Measurements from ENCODE around the gene PHYKPL. TPM values are rescaled to one million over a fixed set of nuclear protein-coding genes. Genes with fewer than 3 reads are reported as not detected.

The PHYKPL gene
- total RNA-seq (2021) (30.9 to 41.7 TPM (median 31.7 TPM) in 3 replicates), Bru-seq, nascent RNA (percentile 77 among the genes with signal in this experiment)
- long read RNA-seq, experiment 1, transcript PHYKPL-201 (13 exons, 2,038 nt), result major isoform, 23 of 71 reads
- long read RNA-seq, experiment 1, transcript PHYKPL-205 (4 exons, 824 nt), result minor isoform, 8 of 71 reads
- long read RNA-seq, experiment 1, partial matches to known transcripts, result 7 of 71 reads
- long read RNA-seq, experiment 1, other reads (novel, unspliced or antisense), result 32 of 71 reads
- long read RNA-seq, experiment 2, partial matches to known transcripts, result 2 of 15 reads
- long read RNA-seq, experiment 2, other reads (novel, unspliced or antisense), result 9 of 15 reads
- long read RNA-seq, experiment 3, partial matches to known transcripts, result 3 of 4 reads
- long read RNA-seq, experiment 3, other reads (novel, unspliced or antisense), result 1 of 4 reads

DNA sequence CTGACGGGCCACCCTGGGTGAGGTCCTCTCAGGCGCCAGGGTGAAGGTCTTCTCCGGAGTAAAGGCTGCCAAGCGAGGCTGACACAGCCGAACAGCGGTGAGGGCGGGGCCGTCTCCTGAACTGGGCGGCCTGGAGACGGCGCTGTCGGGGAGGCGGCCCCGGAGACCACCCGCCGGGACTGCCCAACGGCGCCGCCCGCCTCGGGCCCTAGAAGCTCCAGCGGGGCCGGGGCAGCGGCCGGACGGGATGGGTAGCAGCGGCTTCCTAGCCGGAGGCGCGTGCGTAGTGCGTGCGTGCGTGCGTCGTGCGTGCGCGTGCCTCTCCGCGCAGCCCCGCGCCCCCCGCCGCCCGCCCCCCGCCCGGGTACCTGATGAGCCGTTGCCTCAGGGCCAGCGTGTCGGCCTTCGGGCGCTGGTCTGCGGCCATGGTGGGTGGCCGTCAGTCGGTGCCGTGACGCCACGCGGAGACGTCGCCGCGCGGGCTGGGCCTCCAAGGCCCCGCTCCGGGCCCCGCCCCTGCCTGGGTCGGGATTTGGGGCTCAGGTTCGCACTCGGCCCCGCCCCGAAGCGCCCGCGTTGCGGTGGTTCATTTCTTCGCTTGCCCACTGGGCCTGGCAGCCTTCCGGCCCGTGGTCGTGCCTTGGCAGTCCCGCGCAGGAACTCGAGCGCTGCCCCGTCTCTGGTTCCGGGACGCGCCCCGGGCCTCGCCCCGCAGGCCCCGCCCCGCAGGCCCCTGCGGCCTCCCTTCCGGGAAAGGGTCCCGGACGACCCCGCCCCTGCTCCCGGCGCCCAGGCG, at the start of gene PHYKPL:
Gene PHYKPL (minus strand): TSS at position 679 of the 796 bp plus-strand sequence. CDS start 252 bp downstream, at position 427.
- ChIA-PET CTCF (interaction anchor here (0.5 to 1.5 kb wide), 10 partner anchors 9 to 600 kb away, joined by 3 to 6 read pairs (median 4); partner anchors contain the start of genes COL23A1 and HNRNPAB), POLR2A (interaction anchor here (0.5 kb wide), 1 partner anchor 13 kb away, joined by 4 read pairs; no protein-coding TSS in a partner anchor)
- peak within 1 kb of the TSS; percentile 78 for H3K4me3 Mint-ChIP-seq
- no peak for TF ChIP-seq ZNF317 (CRISPR knock-in tag; IDR thresholded peaks at IDR 0.05; ENCODE audit: borderline replicate concordance, low read depth)
- TF ChIP-seq, protein P1, sequence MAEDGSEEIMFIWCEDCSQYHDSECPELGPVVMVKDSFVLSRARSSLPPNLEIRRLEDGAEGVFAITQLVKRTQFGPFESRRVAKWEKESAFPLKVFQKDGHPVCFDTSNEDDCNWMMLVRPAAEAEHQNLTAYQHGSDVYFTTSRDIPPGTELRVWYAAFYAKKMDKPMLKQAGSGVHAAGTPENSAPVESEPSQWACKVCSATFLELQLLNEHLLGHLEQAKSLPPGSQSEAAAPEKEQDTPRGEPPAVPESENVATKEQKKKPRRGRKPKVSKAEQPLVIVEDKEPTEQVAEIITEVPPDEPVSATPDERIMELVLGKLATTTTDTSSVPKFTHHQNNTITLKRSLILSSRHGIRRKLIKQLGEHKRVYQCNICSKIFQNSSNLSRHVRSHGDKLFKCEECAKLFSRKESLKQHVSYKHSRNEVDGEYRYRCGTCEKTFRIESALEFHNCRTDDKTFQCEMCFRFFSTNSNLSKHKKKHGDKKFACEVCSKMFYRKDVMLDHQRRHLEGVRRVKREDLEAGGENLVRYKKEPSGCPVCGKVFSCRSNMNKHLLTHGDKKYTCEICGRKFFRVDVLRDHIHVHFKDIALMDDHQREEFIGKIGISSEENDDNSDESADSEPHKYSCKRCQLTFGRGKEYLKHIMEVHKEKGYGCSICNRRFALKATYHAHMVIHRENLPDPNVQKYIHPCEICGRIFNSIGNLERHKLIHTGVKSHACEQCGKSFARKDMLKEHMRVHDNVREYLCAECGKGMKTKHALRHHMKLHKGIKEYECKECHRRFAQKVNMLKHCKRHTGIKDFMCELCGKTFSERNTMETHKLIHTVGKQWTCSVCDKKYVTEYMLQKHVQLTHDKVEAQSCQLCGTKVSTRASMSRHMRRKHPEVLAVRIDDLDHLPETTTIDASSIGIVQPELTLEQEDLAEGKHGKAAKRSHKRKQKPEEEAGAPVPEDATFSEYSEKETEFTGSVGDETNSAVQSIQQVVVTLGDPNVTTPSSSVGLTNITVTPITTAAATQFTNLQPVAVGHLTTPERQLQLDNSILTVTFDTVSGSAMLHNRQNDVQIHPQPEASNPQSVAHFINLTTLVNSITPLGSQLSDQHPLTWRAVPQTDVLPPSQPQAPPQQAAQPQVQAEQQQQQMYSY (CRISPR knock-in tag; IDR thresholded peaks at IDR 0.05), result 0 out of 2 replicates have a peak, but pooled peaks have one; percentile 6
- TF ChIP-seq GABPB1 (CRISPR knock-in tag; IDR thresholded peaks at IDR 0.05), result peak; percentile 53
- TF ChIP-seq, protein P2, sequence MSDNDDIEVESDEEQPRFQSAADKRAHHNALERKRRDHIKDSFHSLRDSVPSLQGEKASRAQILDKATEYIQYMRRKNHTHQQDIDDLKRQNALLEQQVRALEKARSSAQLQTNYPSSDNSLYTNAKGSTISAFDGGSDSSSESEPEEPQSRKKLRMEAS (CRISPR knock-in tag; IDR thresholded peaks at IDR 0.05), result peak; percentile 37; the same call in 1 of the 2 replicates
- peak; percentile 82; the same call in 1 of the 2 replicates for TF ChIP-seq ETV6 (CRISPR knock-in tag; IDR thresholded peaks at IDR 0.05)
- no peak for TF ChIP-seq IRF2 (CRISPR knock-in tag; IDR thresholded peaks at IDR 0.05; ENCODE audit: borderline replicate concordance, low read depth)
- TF ChIP-seq GTF2I (CRISPR knock-in tag; conservative IDR thresholded peaks at IDR 0.05), result no peak
- TF ChIP-seq, protein P3, sequence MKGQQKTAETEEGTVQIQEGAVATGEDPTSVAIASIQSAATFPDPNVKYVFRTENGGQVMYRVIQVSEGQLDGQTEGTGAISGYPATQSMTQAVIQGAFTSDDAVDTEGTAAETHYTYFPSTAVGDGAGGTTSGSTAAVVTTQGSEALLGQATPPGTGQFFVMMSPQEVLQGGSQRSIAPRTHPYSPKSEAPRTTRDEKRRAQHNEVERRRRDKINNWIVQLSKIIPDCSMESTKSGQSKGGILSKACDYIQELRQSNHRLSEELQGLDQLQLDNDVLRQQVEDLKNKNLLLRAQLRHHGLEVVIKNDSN (CRISPR knock-in tag; IDR thresholded peaks at IDR 0.05), result no peak
- TF ChIP-seq, protein P4, sequence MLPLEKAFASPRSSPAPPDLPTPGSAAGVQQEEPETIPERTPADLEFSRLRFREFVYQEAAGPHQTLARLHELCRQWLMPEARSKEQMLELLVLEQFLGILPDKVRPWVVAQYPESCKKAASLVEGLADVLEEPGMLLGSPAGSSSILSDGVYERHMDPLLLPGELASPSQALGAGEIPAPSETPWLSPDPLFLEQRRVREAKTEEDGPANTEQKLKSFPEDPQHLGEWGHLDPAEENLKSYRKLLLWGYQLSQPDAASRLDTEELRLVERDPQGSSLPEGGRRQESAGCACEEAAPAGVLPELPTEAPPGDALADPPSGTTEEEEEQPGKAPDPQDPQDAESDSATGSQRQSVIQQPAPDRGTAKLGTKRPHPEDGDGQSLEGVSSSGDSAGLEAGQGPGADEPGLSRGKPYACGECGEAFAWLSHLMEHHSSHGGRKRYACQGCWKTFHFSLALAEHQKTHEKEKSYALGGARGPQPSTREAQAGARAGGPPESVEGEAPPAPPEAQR (CRISPR knock-in tag; IDR thresholded peaks at IDR 0.05), result no peak
- TF ChIP-seq, protein P5, sequence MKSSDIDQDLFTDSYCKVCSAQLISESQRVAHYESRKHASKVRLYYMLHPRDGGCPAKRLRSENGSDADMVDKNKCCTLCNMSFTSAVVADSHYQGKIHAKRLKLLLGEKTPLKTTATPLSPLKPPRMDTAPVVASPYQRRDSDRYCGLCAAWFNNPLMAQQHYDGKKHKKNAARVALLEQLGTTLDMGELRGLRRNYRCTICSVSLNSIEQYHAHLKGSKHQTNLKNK (CRISPR knock-in tag; IDR thresholded peaks at IDR 0.05), result no peak
- TF ChIP-seq, protein P6, sequence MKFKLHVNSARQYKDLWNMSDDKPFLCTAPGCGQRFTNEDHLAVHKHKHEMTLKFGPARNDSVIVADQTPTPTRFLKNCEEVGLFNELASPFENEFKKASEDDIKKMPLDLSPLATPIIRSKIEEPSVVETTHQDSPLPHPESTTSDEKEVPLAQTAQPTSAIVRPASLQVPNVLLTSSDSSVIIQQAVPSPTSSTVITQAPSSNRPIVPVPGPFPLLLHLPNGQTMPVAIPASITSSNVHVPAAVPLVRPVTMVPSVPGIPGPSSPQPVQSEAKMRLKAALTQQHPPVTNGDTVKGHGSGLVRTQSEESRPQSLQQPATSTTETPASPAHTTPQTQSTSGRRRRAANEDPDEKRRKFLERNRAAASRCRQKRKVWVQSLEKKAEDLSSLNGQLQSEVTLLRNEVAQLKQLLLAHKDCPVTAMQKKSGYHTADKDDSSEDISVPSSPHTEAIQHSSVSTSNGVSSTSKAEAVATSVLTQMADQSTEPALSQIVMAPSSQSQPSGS (CRISPR knock-in tag; IDR thresholded peaks at IDR 0.05; ENCODE audit: borderline replicate concordance, low read depth), result no peak
- TF ChIP-seq, protein P7, sequence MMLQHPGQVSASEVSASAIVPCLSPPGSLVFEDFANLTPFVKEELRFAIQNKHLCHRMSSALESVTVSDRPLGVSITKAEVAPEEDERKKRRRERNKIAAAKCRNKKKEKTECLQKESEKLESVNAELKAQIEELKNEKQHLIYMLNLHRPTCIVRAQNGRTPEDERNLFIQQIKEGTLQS (CRISPR knock-in tag; conservative IDR thresholded peaks at IDR 0.05), result no peak
- no peak for TF ChIP-seq NFE2L1 (CRISPR knock-in tag; IDR thresholded peaks at IDR 0.05)
- no peak for TF ChIP-seq NR3C1 (CRISPR knock-in tag; conservative IDR thresholded peaks at IDR 0.05; ENCODE audit: low read depth)
- no peak for TF ChIP-seq JUN (CRISPR knock-in tag; IDR thresholded peaks at IDR 0.05)
- TF ChIP-seq NFATC4 (CRISPR knock-in tag; IDR thresholded peaks at IDR 0.05), result no peak
- TF ChIP-seq, protein P8, sequence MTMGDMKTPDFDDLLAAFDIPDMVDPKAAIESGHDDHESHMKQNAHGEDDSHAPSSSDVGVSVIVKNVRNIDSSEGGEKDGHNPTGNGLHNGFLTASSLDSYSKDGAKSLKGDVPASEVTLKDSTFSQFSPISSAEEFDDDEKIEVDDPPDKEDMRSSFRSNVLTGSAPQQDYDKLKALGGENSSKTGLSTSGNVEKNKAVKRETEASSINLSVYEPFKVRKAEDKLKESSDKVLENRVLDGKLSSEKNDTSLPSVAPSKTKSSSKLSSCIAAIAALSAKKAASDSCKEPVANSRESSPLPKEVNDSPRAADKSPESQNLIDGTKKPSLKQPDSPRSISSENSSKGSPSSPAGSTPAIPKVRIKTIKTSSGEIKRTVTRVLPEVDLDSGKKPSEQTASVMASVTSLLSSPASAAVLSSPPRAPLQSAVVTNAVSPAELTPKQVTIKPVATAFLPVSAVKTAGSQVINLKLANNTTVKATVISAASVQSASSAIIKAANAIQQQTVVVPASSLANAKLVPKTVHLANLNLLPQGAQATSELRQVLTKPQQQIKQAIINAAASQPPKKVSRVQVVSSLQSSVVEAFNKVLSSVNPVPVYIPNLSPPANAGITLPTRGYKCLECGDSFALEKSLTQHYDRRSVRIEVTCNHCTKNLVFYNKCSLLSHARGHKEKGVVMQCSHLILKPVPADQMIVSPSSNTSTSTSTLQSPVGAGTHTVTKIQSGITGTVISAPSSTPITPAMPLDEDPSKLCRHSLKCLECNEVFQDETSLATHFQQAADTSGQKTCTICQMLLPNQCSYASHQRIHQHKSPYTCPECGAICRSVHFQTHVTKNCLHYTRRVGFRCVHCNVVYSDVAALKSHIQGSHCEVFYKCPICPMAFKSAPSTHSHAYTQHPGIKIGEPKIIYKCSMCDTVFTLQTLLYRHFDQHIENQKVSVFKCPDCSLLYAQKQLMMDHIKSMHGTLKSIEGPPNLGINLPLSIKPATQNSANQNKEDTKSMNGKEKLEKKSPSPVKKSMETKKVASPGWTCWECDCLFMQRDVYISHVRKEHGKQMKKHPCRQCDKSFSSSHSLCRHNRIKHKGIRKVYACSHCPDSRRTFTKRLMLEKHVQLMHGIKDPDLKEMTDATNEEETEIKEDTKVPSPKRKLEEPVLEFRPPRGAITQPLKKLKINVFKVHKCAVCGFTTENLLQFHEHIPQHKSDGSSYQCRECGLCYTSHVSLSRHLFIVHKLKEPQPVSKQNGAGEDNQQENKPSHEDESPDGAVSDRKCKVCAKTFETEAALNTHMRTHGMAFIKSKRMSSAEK (CRISPR knock-in tag; IDR thresholded peaks at IDR 0.05; ENCODE audit: borderline replicate concordance), result no peak
- TF ChIP-seq TEAD1 (CRISPR knock-in tag; IDR thresholded peaks at IDR 0.05), result no peak; the same call in 1 of the 2 replicates
- no peak for TF ChIP-seq SMAD4 (CRISPR knock-in tag; IDR thresholded peaks at IDR 0.05)
- TF ChIP-seq GRHL2 (CRISPR knock-in tag; IDR thresholded peaks at IDR 0.05; ENCODE audit: insufficient replicate concordance, severe bottlenecking), result no peak
- TF ChIP-seq ZNF423 (CRISPR knock-in tag; IDR thresholded peaks at IDR 0.05), result no peak

More for the DNA sequence above, at the start of gene PHYKPL:
- DNase-seq (ENCODE audit: low spot score) (peak; percentile 70), ATAC-seq (peak; percentile 64)
- H3K27ac Mint-ChIP-seq, result no peak within 1 kb of the TSS
- H3K4me1 Mint-ChIP-seq, result peaks cover 17% of the 10 kb centered on the region
- no peaks in the 10 kb centered on the region for H3K27me3 Mint-ChIP-seq (ENCODE audit: low read depth)
- H3K9me3 Mint-ChIP-seq, result peaks cover 5% of the 10 kb centered on the region; the same call in 1 of the 2 replicates
- H3K36me3 Mint-ChIP-seq, result peaks cover 37% of the 10 kb centered on the region

All from WTC11 (cell line).